H1 (cell line): Measurements from ENCODE around the gene SEPTIN7.

ENCODE experiments used
- CTCF ChIP-seq, 3 experiments: IDR thresholded peaks; 1 replicate in 2 of 3; 2 replicates in 1 of 3; pipeline versions ENCODE4 v1.5.1 to v1.6.1; 2011; ENCODE audit warnings: low read length in 3 of 3, mild to moderate bottlenecking in 3 of 3, inconsistent platforms in 2 of 3, low read depth in 1 of 3, moderate library complexity in 1 of 3; ENCODE audit not compliant: insufficient read depth in 1 of 3; ENCODE audit errors: control extremely low read depth in 1 of 3
- EP300 ChIP-seq, 2 experiments: IDR thresholded peaks; 1 replicate in 1 of 2; 2 replicates in 1 of 2; pipeline ENCODE4 v1.6.1; 2011 to 2012; ENCODE audit warnings: low read depth in 2 of 2, low read length in 2 of 2, mild to moderate bottlenecking in 2 of 2, borderline replicate concordance in 1 of 2, inconsistent platforms in 1 of 2, moderate library complexity in 1 of 2
- EZH2 ChIP-seq: fragments of 200-600 bp; sonication (generic); IDR thresholded peaks from 2 replicates; pipeline ENCODE4 v1.7.1; 2012; ENCODE audit warnings: low read depth, mild to moderate bottlenecking, moderate library complexity, low read length, inconsistent platforms; ENCODE audit not compliant: severe bottlenecking
- KDM5A ChIP-seq: fragments of 200-600 bp; IDR thresholded peaks from 2 replicates; pipeline ENCODE4 v1.7.1; 2012; ENCODE audit warnings: mild to moderate bottlenecking, low read length, inconsistent platforms, mixed read lengths
- POLR2A ChIP-seq, 2 experiments: IDR thresholded peaks; 1 replicate in 1 of 2; 2 replicates in 1 of 2; pipeline ENCODE4 v1.6.1; 2011; ENCODE audit warnings: low read depth in 2 of 2, low read length in 2 of 2, mild to moderate bottlenecking in 2 of 2; ENCODE audit errors: control extremely low read depth in 1 of 2
- SP1 ChIP-seq: IDR thresholded peaks from 2 replicates; pipeline ENCODE4 v1.6.1; 2011; ENCODE audit warnings: low read depth, low read length

DNA sequence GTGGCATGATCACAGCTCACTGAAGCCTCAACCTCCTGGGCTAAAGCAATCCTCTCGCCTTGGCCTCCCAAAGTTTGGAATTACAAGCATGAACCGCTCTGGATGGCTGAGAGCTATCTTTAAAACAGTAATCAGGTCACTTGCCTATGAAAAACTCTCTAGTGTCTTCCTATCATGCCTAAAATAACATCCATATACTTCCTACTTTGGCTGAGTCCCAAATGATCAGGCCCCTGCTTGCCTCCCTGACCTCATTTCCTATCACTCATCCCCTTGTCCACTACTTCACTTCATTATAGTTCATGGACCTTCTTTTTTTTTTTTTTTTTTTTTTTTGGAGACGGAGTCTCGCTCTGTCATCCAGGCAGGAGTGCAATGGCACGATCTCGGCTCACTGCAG lies 28.0 kb downstream of the SEPTIN7 start:
- TF ChIP-seq SP1: no peak
- no peak for TF ChIP-seq EP300 (IDR thresholded peaks at IDR 0.05; ENCODE audit: borderline replicate concordance in 1 of 2, low read depth in 2 of 2, low read length in 2 of 2)
- TF ChIP-seq CTCF (IDR thresholded peaks at IDR 0.05; ENCODE audit: control extremely low read depth in 1 of 3, insufficient read depth in 1 of 3, low read depth in 1 of 3, low read length in 3 of 3): no peak
- no peak for TF ChIP-seq KDM5A
- no peak for TF ChIP-seq EZH2
- TF ChIP-seq POLR2A (IDR thresholded peaks at IDR 0.05; ENCODE audit: control extremely low read depth in 1 of 2, low read depth in 2 of 2, low read length in 2 of 2): no peak
